Astrocyte (in vitro differentiated cells and primary cell): ENCODE data around the gene FAM53A. TPM values are rescaled to one million over a fixed set of nuclear protein-coding genes. Genes with fewer than 3 reads are reported as not detected.

Experiments
- DNase-seq: peaks from one replicate; pipeline ENCODE4 v3.0.0-alpha.2; 2010; ENCODE audit warnings: low read depth
- FAIRE-seq: peaks from 2 replicates; lab custom pipeline; 2011; peaks lifted over from hg19 to GRCh38; lab: Jason Lieb, UNC
- H2AFZ ChIP-seq: 2 replicates; pipeline ENCODE4 v1.6.0; 2012; ENCODE audit warnings: low read depth, low read length, inconsistent platforms
- H3K27ac ChIP-seq: 2 replicates; pipeline ENCODE4 v1.5.1; 2011; ENCODE audit warnings: low read depth, low read length, inconsistent platforms
- H3K27me3 ChIP-seq: 2 replicates; pipeline ENCODE4 v1.6.0; 2011; ENCODE audit warnings: low read length, inconsistent platforms; ENCODE audit not compliant: insufficient read depth
- H3K36me3 ChIP-seq: 2 replicates; pipeline ENCODE4 v1.5.1; 2011; ENCODE audit warnings: low read length, inconsistent platforms; ENCODE audit not compliant: insufficient read depth
- H3K4me1 ChIP-seq: 2 replicates; pipeline ENCODE4 v1.5.1; 2011; ENCODE audit warnings: low read length, inconsistent platforms; ENCODE audit not compliant: insufficient read depth
- H3K4me2 ChIP-seq: 2 replicates; pipeline ENCODE4 v1.6.0; 2012; ENCODE audit warnings: low read length, inconsistent platforms
- H3K4me3 ChIP-seq: 2 replicates; pipeline ENCODE4 v1.5.1; 2011; ENCODE audit warnings: low read depth, mild to moderate bottlenecking, low read length, inconsistent platforms; ENCODE audit not compliant: insufficient read depth
- H3K79me2 ChIP-seq: 2 replicates; pipeline ENCODE4 v1.6.0; 2012; ENCODE audit warnings: mild to moderate bottlenecking, low read length, inconsistent platforms; ENCODE audit not compliant: insufficient read depth
- H3K9ac ChIP-seq: 2 replicates; pipeline ENCODE4 v1.6.0; 2012; ENCODE audit warnings: mild to moderate bottlenecking, low read length, inconsistent platforms
- H3K9me3 ChIP-seq: 2 replicates; pipeline ENCODE4 v1.5.1; 2012; ENCODE audit warnings: low read depth, mild to moderate bottlenecking, low read length, inconsistent platforms; ENCODE audit not compliant: insufficient read depth
- H4K20me1 ChIP-seq: 2 replicates; pipeline ENCODE4 v1.6.0; 2012; ENCODE audit warnings: low read length, inconsistent platforms; ENCODE audit not compliant: insufficient read depth
- H3K27ac Mint-ChIP-seq: one replicate; pipeline ENCODE4 v1.8.0; 2021; ENCODE audit warnings: mild to moderate bottlenecking, mixed read lengths; ENCODE audit not compliant: unreplicated experiment
- H3K27me3 Mint-ChIP-seq: one replicate; pipeline ENCODE4 v1.8.0; 2021; ENCODE audit warnings: low read depth, mixed read lengths; ENCODE audit not compliant: unreplicated experiment
- H3K36me3 Mint-ChIP-seq: one replicate; pipeline ENCODE4 v1.8.0; 2021; ENCODE audit warnings: low read depth, mixed read lengths; ENCODE audit not compliant: unreplicated experiment
- H3K4me1 Mint-ChIP-seq: one replicate; pipeline ENCODE4 v1.8.0; 2021; ENCODE audit warnings: low read depth, mixed read lengths; ENCODE audit not compliant: unreplicated experiment
- H3K4me3 Mint-ChIP-seq: one replicate; pipeline ENCODE4 v1.8.0; 2021; ENCODE audit warnings: mild to moderate bottlenecking, moderate library complexity, mixed read lengths; ENCODE audit not compliant: unreplicated experiment
- H3K9me3 Mint-ChIP-seq: one replicate; pipeline ENCODE4 v1.8.0; 2021; ENCODE audit warnings: mild to moderate bottlenecking, mixed read lengths; ENCODE audit not compliant: unreplicated experiment
- CTCF ChIP-seq: IDR thresholded peaks from 2 replicates; pipeline ENCODE4 v1.5.1; 2011; ENCODE audit warnings: low read depth, mild to moderate bottlenecking, inconsistent platforms, low read length, moderate library complexity; ENCODE audit not compliant: insufficient read depth
- EZH2 ChIP-seq: IDR thresholded peaks from 2 replicates; pipeline ENCODE4 v1.6.1; 2012; ENCODE audit warnings: mild to moderate bottlenecking, low read length, inconsistent platforms; ENCODE audit not compliant: insufficient read depth
- total RNA-seq: library from RNA; stranded (reverse); gene quantifications from 2 replicates; pipeline ENCODE4 v1.2.1, GENCODE V29; 2021

Gene FAM53A
- total RNA-seq, 1 donor from 2014 or later, result 2.1 TPM

- Histone ChIP-seq H3K27me3 (no peaks in the 10 kb centered on the region), H3K9ac (no peak overlapping the region), H3K4me2 (no peak overlapping the region), H3K9me3 (no peaks in the 10 kb centered on the region), H3K36me3 (peaks cover 36% of the 10 kb centered on the region), H3K4me1 (no peaks in the 10 kb centered on the region), H3K79me2 (no peaks in the 10 kb centered on the region), H3K4me3 (no peak overlapping the region), H2AFZ (no peak overlapping the region), H4K20me1 (peaks cover 26% of the 10 kb centered on the region), H3K27ac (no peak overlapping the region)
- no peaks in the 10 kb centered on the region for H3K27me3 Mint-ChIP-seq
- no peaks in the 10 kb centered on the region for H3K9me3 Mint-ChIP-seq
- H3K4me3 Mint-ChIP-seq, result no peak overlapping the region
- H3K4me1 Mint-ChIP-seq, result no peaks in the 10 kb centered on the region
- H3K36me3 Mint-ChIP-seq, result peaks cover 17% of the 10 kb centered on the region
- no peak overlapping the region for H3K27ac Mint-ChIP-seq
- FAIRE-seq (no peak), DNase-seq (no peak)
- TF ChIP-seq EZH2 (no peak), CTCF (no peak)
Observed at GRCh38 chr4:1691737-1692373, 7.7 kb upstream of the FAM53A start.

- DNase-seq (no peak), FAIRE-seq (no peak)
- H3K4me1 Mint-ChIP-seq, result no peaks in the 10 kb centered on the region
- Histone ChIP-seq H3K36me3 (peaks cover 29% of the 10 kb centered on the region), H3K9ac (no peak overlapping the region), H3K27me3 (no peaks in the 10 kb centered on the region), H3K9me3 (no peaks in the 10 kb centered on the region), H3K27ac (no peak overlapping the region), H3K4me1 (no peaks in the 10 kb centered on the region), H3K4me2 (no peak overlapping the region), H4K20me1 (peaks cover 23% of the 10 kb centered on the region), H3K79me2 (no peaks in the 10 kb centered on the region), H3K4me3 (no peak overlapping the region), H2AFZ (no peak overlapping the region)
- peaks cover 17% of the 10 kb centered on the region for H3K36me3 Mint-ChIP-seq
- H3K27ac Mint-ChIP-seq, result peak overlapping the region; percentile 41
- H3K27me3 Mint-ChIP-seq, result no peaks in the 10 kb centered on the region
- H3K4me3 Mint-ChIP-seq, result no peak overlapping the region
- no peak for TF ChIP-seq CTCF
- TF ChIP-seq EZH2, result no peak
- H3K9me3 Mint-ChIP-seq, result no peaks in the 10 kb centered on the region
Observed at GRCh38 chr4:1690698-1691097, 6.6 kb upstream of the FAM53A start.

- peaks cover 12% of the 10 kb centered on the region for H3K4me1 ChIP-seq
- H3K36me3 ChIP-seq, result peaks cover 6% of the 10 kb centered on the region
- H2AFZ ChIP-seq, result no peak overlapping the region
- Mint-ChIP-seq H3K4me3 (no peak overlapping the region), H3K36me3 (peaks cover 8% of the 10 kb centered on the region), H3K9me3 (no peaks in the 10 kb centered on the region), H3K27me3 (no peaks in the 10 kb centered on the region), H3K4me1 (no peaks in the 10 kb centered on the region), H3K27ac (no peak overlapping the region)
- H3K27me3 ChIP-seq, result no peaks in the 10 kb centered on the region
- no peak for DNase-seq
- TF ChIP-seq CTCF (no peak), EZH2 (no peak)
- no peak overlapping the region for H3K9ac ChIP-seq
- H3K9me3 ChIP-seq, result no peaks in the 10 kb centered on the region
- H4K20me1 ChIP-seq, result peaks cover 7% of the 10 kb centered on the region
- no peak for FAIRE-seq
- H3K4me2 ChIP-seq, result no peak overlapping the region
- no peak overlapping the region for H3K27ac ChIP-seq
- H3K4me3 ChIP-seq, result no peak overlapping the region
- H3K79me2 ChIP-seq, result no peaks in the 10 kb centered on the region
Observed at GRCh38 chr4:1686440-1687036, 2.4 kb upstream of the FAM53A start.
